Activated naive CD4-positive, alpha-beta T cell treated with anti-CD3 and anti-CD28 coated beads, Interleukin-2, amount 10 ng/mL, durations not matched to agents 7 days and 5 days (primary cell): Measurements from ENCODE around the gene PPP2R3C.

Experiments
- CTCF ChIA-PET: fragments of 350-600 bp; sonication (Branson Sonifier 250); formaldehyde crosslinking; loops from one replicate; lab custom pipeline; 2021; ENCODE audit warnings: antibody characterized with exemption; lab: Charles Lee
- DNase-seq: peaks from one replicate; pipeline ENCODE4 v3.0.0-alpha.2; 2020
- H3K27ac Mint-ChIP-seq: one replicate; pipeline ENCODE4 v1.8.0; 2021; ENCODE audit warnings: mild to moderate bottlenecking, moderate library complexity, mixed read lengths
- H3K27me3 Mint-ChIP-seq: one replicate; pipeline ENCODE4 v1.8.0; 2021; ENCODE audit warnings: mild to moderate bottlenecking, mixed read lengths
- H3K36me3 Mint-ChIP-seq: one replicate; pipeline ENCODE4 v1.8.0; 2021; ENCODE audit warnings: mixed read lengths
- H3K4me1 Mint-ChIP-seq: one replicate; pipeline ENCODE4 v1.8.0; 2021; ENCODE audit warnings: mixed read lengths
- H3K4me3 Mint-ChIP-seq: one replicate; pipeline ENCODE4 v1.8.0; 2021; ENCODE audit warnings: mild to moderate bottlenecking, moderate library complexity, mixed read lengths
- H3K9me3 Mint-ChIP-seq: one replicate; pipeline ENCODE4 v1.8.0; 2021; ENCODE audit warnings: mixed read lengths

The PPP2R3C gene

GRCh38 chr14:35146711-35147149 is 24.9 kb upstream of the PPP2R3C start:
- Mint-ChIP-seq H3K27ac (no peak overlapping the region), H3K36me3 (peaks cover 25% of the 10 kb centered on the region), H3K9me3 (no peaks in the 10 kb centered on the region), H3K27me3 (no peaks in the 10 kb centered on the region), H3K4me1 (no peaks in the 10 kb centered on the region), H3K4me3 (no peak overlapping the region)
- CTCF ChIA-PET, result interaction anchor here (1.0 kb wide), 1 partner anchor 89 kb away, joined by 3 read pairs; no protein-coding TSS in a partner anchor
- DNase-seq, result no peak

GRCh38 chr14:35144029-35144428 is 22.2 kb upstream of the PPP2R3C start:
- H3K36me3 Mint-ChIP-seq, result peaks cover 15% of the 10 kb centered on the region
- no peak for DNase-seq
- H3K9me3 Mint-ChIP-seq, result no peaks in the 10 kb centered on the region
- H3K4me1 Mint-ChIP-seq, result no peaks in the 10 kb centered on the region
- no peaks in the 10 kb centered on the region for H3K27me3 Mint-ChIP-seq
- no peak overlapping the region for H3K27ac Mint-ChIP-seq
- CTCF ChIA-PET, result interaction anchor here (1.2 kb wide), 1 partner anchor 278 kb away, joined by 5 read pairs; no protein-coding TSS in a partner anchor
- no peak overlapping the region for H3K4me3 Mint-ChIP-seq

- CTCF ChIA-PET, result interaction anchor here (0.5 to 4.9 kb wide), 9 partner anchors 28 to 546 kb away, joined by 3 to 50 read pairs (median 4); partner anchors contain the start of gene NFKBIA
- H3K4me3 Mint-ChIP-seq, result no peak overlapping the region
- no peak overlapping the region for H3K27ac Mint-ChIP-seq
- peaks cover 3% of the 10 kb centered on the region for H3K4me1 Mint-ChIP-seq
- H3K9me3 Mint-ChIP-seq, result no peaks in the 10 kb centered on the region
- H3K36me3 Mint-ChIP-seq, result peaks cover 16% of the 10 kb centered on the region
- no peak for DNase-seq
- H3K27me3 Mint-ChIP-seq, result no peaks in the 10 kb centered on the region
Observed at GRCh38 chr14:35140718-35141581, 19.2 kb upstream of the PPP2R3C start.

GRCh38 chr14:35138585-35138984 is 16.8 kb upstream of the PPP2R3C start:
- H3K36me3 Mint-ChIP-seq, result peaks cover 34% of the 10 kb centered on the region
- H3K27ac Mint-ChIP-seq, result no peak overlapping the region
- CTCF ChIA-PET, result interaction anchor here (4.9 kb wide), 1 partner anchor 276 kb away, joined by 50 read pairs; no protein-coding TSS in a partner anchor

GRCh38 chr14:35134329-35135123 is 12.7 kb upstream of the PPP2R3C start:
- Mint-ChIP-seq H3K27me3 (no peaks in the 10 kb centered on the region), H3K4me1 (peaks cover 8% of the 10 kb centered on the region), H3K4me3 (no peak overlapping the region), H3K27ac (no peak overlapping the region), H3K36me3 (peaks cover 48% of the 10 kb centered on the region), H3K9me3 (peaks cover 7% of the 10 kb centered on the region)
- CTCF ChIA-PET, result interaction anchor here (1.2 to 1.6 kb wide), 2 partner anchors 11 to 270 kb away, joined by 3 to 4 read pairs; partner anchors contain the start of gene NFKBIA
- no peak for DNase-seq

More at GRCh38 chr14:35138585-35138984, 16.8 kb upstream of the PPP2R3C start:
- Mint-ChIP-seq H3K27me3 (no peaks in the 10 kb centered on the region), H3K4me1 (peaks cover 4% of the 10 kb centered on the region), H3K9me3 (no peaks in the 10 kb centered on the region), H3K4me3 (no peak overlapping the region)
- DNase-seq, result no peak

GRCh38 chr14:35133542-35134328 is 11.9 kb upstream of the PPP2R3C start:
- Mint-ChIP-seq H3K27me3 (no peaks in the 10 kb centered on the region), H3K4me1 (peaks cover 8% of the 10 kb centered on the region), H3K4me3 (no peak overlapping the region), H3K27ac (no peak overlapping the region), H3K36me3 (peaks cover 52% of the 10 kb centered on the region), H3K9me3 (peaks cover 7% of the 10 kb centered on the region)
- no peak for DNase-seq
- CTCF ChIA-PET, result interaction anchor here (1.2 to 1.6 kb wide), 2 partner anchors 10 to 271 kb away, joined by 3 to 4 read pairs; partner anchors contain the start of gene NFKBIA

- Mint-ChIP-seq H3K27ac (no peak overlapping the region), H3K27me3 (no peaks in the 10 kb centered on the region), H3K36me3 (peaks cover 38% of the 10 kb centered on the region), H3K9me3 (no peaks in the 10 kb centered on the region), H3K4me3 (peak overlapping the region; percentile 98), H3K4me1 (peaks cover 63% of the 10 kb centered on the region)
- CTCF ChIA-PET, result interaction anchor here (0.5 to 1.6 kb wide), 5 partner anchors 10 to 292 kb away, joined by 3 to 5 read pairs (median 4); no protein-coding TSS in a partner anchor
- DNase-seq, result no peak
Observed at GRCh38 chr14:35124127-35124526, 2.3 kb upstream of the PPP2R3C start.

- peaks cover 35% of the 10 kb centered on the region for H3K36me3 Mint-ChIP-seq
- DNase-seq, result no peak
- peaks cover 66% of the 10 kb centered on the region for H3K4me1 Mint-ChIP-seq
- no peaks in the 10 kb centered on the region for H3K27me3 Mint-ChIP-seq
- H3K4me3 Mint-ChIP-seq, result peak overlapping the region; percentile 98
- no peaks in the 10 kb centered on the region for H3K9me3 Mint-ChIP-seq
- peak overlapping the region; percentile 100 for H3K27ac Mint-ChIP-seq
- CTCF ChIA-PET, result interaction anchor here (1.4 to 1.6 kb wide), 4 partner anchors 11 to 293 kb away, joined by 3 to 5 read pairs (median 4); no protein-coding TSS in a partner anchor
Observed at GRCh38 chr14:35123388-35123703, 1.6 kb upstream of the PPP2R3C start.

- no peak for DNase-seq
- CTCF ChIA-PET, result interaction anchor here (1.1 to 1.6 kb wide), 5 partner anchors 11 to 293 kb away, joined by 3 to 5 read pairs (median 4); partner anchors contain the start of gene PSMA6
- Mint-ChIP-seq H3K27ac (peak overlapping the region; percentile 100), H3K36me3 (peaks cover 33% of the 10 kb centered on the region), H3K4me1 (peaks cover 64% of the 10 kb centered on the region), H3K4me3 (peak overlapping the region; percentile 98), H3K9me3 (no peaks in the 10 kb centered on the region), H3K27me3 (no peaks in the 10 kb centered on the region)
Observed at GRCh38 chr14:35122696-35123387, 1.1 kb upstream of the PPP2R3C start.

- Mint-ChIP-seq H3K9me3 (no peaks in the 10 kb centered on the region), H3K36me3 (peaks cover 34% of the 10 kb centered on the region), H3K4me3 (peak overlapping the region; percentile 98), H3K27me3 (no peaks in the 10 kb centered on the region), H3K4me1 (peaks cover 62% of the 10 kb centered on the region), H3K27ac (peak overlapping the region; percentile 100)
- CTCF ChIA-PET, result no interaction called here
- peak; percentile 33 for DNase-seq
Observed at GRCh38 chr14:35121026-35121886, 534 bp downstream of the PPP2R3C start.

GRCh38 chr14:35117112-35117511 is 4.7 kb downstream of the PPP2R3C start:
- H3K27me3 Mint-ChIP-seq, result no peaks in the 10 kb centered on the region
- CTCF ChIA-PET, result interaction anchor here (1.0 kb wide), 1 partner anchor 136 kb away, joined by 3 read pairs; no protein-coding TSS in a partner anchor
- H3K27ac Mint-ChIP-seq, result no peak overlapping the region
- H3K4me3 Mint-ChIP-seq, result no peak overlapping the region
- no peak for DNase-seq
- peaks cover 32% of the 10 kb centered on the region for H3K4me1 Mint-ChIP-seq
- H3K36me3 Mint-ChIP-seq, result peaks cover 41% of the 10 kb centered on the region
- H3K9me3 Mint-ChIP-seq, result no peaks in the 10 kb centered on the region

GRCh38 chr14:35116242-35116641 is 5.5 kb downstream of the PPP2R3C start:
- Mint-ChIP-seq H3K36me3 (peaks cover 49% of the 10 kb centered on the region), H3K4me3 (no peak overlapping the region)
- DNase-seq, result no peak

More at GRCh38 chr14:35116242-35116641, 5.5 kb downstream of the PPP2R3C start:
- no peaks in the 10 kb centered on the region for H3K27me3 Mint-ChIP-seq
- H3K9me3 Mint-ChIP-seq, result peaks cover 5% of the 10 kb centered on the region
- no peak overlapping the region for H3K27ac Mint-ChIP-seq
- CTCF ChIA-PET, result no interaction called here
- peaks cover 32% of the 10 kb centered on the region for H3K4me1 Mint-ChIP-seq
